Fibroblast of upper back skin (primary cell): Measurements from ENCODE around the gene CEP85L.

ENCODE experiments used
- DNase-seq: peaks from one replicate; pipeline ENCODE4 v3.0.0-alpha.2; 2013

CEP85L gene

GRCh38 chr6:118651282-118652050 is at the start of gene CEP85L:
Gene CEP85L (minus strand): TSS chr6:118651591. CDS start chr6:118651269, 322 bp downstream.
- DNase-seq = peak; percentile 91

GRCh38 chr6:118700531-118700930 is 49.1 kb upstream of the CEP85L start:
- DNase-seq = no peak

DNA sequence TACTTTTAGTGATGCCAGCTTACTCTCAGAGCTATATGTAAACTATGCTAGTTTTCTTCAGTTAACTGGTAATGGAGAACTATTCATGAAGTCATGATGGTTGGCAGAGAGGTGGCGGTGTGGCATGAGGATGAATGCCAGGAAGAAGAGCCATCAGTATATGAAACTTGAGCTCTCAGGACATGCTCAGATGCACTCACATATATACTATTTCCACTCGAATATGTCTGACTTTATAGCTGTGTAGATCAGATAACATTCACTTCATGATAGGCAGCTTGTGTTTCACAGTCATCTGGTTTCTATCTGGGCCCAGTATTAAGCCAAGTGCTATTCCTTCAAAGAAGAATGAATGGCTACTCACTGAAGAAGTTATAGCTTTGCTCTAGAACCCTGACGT is 46.2 kb upstream of the CEP85L start:
- DNase-seq = no peak

- peak; percentile 57 for DNase-seq
Observed at GRCh38 chr6:118696271-118696670, 44.9 kb upstream of the CEP85L start.

GRCh38 chr6:118693562-118693961 is 42.2 kb upstream of the CEP85L start:
- no peak for DNase-seq

DNA sequence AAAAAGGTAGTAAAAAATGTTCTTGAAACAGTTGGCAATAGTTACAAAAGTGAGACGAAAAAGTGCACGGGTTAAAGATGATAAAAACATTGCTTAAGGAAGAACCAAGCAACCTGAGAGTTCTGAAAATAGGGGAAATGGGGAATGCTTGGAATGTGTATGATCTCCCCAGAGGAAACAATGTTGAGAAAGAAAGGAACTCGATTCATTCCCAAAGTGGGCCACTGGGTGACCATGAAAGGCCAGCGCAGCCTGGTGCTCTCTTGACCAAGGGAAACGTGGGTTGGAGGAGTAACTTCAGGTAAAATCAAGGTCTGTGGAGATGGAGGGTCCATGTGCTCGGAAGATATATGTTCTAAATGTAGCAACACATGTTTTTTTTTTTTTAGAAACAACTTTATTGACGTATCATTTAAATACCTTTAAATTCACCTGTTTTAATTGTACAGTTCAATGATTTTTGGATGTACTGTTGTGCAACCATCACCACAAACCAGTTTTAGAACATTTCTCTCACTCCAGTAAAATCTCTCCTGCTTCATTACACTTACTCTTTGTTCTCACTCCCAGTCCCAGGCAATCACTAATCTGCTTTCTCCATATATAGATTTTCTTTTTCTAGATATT is 34.5 kb upstream of the CEP85L start:
- no peak for DNase-seq

GRCh38 chr6:118683881-118684872 is 32.8 kb upstream of the CEP85L start:
- no peak for DNase-seq

DNA sequence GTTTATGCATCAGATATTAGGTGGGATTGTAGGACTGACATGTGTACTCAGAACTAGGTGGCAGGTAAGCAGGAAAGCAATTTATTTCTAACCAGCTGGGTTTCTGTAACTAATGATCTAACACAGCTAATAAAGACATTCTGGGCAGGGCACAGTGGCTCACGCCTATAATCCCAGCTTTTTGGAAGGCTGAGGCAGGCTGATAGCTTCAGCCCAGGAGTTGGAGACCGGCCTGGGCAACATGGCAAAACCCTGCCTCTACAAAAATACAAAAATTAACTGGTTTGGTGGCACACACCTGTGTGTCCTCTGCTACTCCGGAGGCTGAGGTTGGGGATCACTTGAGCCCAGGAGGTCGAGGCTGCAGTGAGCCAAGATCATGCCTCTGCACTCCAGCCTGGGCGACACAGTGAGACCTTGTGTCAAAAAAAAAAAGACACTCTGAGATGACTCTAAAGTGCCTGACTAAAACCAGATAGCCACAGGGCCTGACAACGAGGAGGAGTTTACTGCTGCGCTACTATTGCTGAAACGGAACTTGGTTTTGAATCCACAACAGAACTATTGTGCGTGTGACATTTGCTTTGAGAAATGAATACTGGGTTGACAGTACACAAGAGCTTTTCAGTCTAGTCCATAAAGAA is 29.2 kb upstream of the CEP85L start:
- DNase-seq = no peak

DNA sequence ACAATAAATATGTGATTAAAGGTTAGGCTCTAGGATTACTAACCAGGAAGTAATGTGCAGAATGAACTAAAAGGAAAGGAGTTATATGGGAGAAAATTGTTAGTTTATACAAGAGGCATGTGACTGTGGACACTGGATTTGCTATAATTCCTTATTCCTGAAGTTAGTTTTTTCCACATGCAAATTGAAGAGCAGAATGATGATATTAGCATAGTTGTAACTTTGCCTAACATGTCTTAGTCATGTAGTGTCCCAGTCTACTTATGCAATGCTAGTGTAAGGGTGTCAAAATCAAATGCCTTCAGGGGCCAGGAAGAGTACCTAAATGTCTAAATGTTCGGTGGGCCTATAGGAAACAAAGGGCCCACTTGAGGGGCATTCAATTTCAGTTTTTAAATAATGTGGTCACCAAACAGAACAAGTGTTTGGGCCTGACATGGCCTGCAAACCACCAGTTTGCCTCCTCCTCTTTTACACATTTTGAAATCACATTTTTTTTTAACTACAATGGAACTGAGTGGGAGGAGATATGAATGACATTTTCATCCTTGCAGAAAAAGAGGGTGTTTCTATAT is 28.0 kb upstream of the CEP85L start:
- DNase-seq = peak; percentile 46

- peak; percentile 44 for DNase-seq
Observed at GRCh38 chr6:118678866-118679265, 27.5 kb upstream of the CEP85L start.

GRCh38 chr6:118677193-118677592 is 25.8 kb upstream of the CEP85L start:
- no peak for DNase-seq

DNA sequence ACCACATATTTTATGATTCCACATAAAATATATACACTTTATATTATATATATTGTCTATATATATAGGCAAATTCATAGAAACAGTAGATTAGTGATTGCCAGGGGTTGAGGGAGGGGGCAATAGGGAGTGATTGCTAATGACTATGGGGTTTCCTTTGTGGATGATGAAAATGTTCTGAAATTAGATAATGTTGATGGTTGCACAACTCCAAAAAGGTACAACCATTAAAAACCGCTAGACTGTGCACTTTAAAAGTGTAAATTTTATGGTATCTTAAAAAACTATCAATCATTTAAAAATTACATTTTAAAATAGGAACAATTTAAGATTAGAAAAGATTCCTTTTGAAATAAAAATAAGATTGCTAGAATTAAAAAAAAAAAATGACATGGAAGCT is 23.8 kb upstream of the CEP85L start:
- DNase-seq = no peak

- DNase-seq = no peak
Observed at GRCh38 chr6:118674772-118675171, 23.4 kb upstream of the CEP85L start.

GRCh38 chr6:118672678-118673077 is 21.3 kb upstream of the CEP85L start:
- no peak for DNase-seq

GRCh38 chr6:118669561-118669960 is 18.2 kb upstream of the CEP85L start:
- peak; percentile 25 for DNase-seq

GRCh38 chr6:118668761-118669385 is 17.5 kb upstream of the CEP85L start:
- peak; percentile 56 for DNase-seq

GRCh38 chr6:118667988-118668387 is 16.6 kb upstream of the CEP85L start:
- DNase-seq = no peak

DNA sequence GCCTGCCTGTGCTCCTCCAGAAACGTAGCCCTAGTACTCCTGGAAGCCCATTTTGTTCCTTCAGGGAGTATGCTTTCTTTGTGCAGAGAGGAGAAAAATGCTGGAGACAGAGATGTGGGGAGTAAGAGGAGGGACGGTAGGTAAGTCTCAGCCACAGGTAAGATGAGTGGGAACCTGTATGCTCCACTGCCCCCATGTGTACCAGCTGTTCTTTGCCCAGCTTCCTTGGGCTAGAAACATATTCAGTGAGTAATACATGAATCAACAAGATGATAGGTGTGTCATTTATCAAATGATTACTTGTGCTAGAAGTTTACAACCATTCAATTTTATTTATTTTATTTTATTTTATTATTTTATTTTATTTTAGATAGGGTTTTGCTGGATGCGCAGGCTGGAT is 13.6 kb upstream of the CEP85L start:
- DNase-seq = no peak

DNA sequence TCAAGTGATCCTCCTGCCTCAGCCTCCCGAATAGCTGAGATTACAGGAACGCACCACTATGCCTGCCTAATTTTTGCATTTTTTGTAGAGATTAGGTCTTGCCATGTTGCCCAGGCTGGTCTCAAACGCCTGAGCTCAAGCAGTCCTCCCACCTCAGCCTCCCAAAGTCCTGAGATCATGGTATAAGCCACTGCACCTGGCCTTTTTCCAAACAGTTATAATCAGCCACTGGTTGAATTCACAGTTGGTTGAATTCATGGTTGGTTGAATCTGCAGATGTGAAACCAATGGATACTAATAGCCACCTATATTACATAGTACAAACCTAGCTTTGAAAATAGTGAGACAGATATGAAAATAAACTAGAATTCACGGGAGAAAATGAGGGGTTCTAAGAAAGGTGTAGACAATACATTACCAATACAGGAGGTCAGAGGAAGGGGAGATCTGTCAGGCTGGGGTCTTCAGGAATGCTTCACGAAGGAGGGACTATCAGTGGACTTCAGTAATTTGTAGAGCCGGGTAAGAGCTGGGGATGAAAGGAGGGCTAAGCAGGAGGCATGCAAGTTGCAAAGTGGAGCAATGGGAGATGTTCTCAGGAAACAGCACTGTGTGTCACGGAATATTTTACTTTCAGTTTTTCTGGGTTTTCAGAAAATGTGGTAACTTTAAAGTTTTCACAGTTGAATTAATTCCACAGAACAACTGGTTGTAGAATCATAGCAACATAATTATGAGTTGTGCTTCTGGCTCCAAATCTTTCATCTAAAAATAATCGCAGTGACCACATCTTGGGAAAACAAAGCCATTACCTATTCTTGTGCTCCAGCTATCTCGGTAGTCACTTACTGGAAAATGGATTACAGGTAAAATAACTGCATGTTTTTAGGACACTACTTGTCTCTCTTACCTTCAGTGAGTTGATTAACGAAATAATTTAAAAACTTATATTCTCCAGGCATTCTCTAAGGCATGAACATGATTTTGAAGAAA is 12.9 kb upstream of the CEP85L start:
- no peak for DNase-seq

- DNase-seq = no peak
Observed at GRCh38 chr6:118661831-118662230, 10.4 kb upstream of the CEP85L start.

GRCh38 chr6:118660218-118660569 is 8.8 kb upstream of the CEP85L start:
- DNase-seq = no peak
